ENCODE measurements around the gene HEY2. TPM values are rescaled to one million over a fixed set of nuclear protein-coding genes. Genes with fewer than 3 reads are reported as not detected.

The HEY2 gene
- total RNA-seq, 1 donor from 2014 or later, result 2.1 TPM

- peaks cover 4% of the 10 kb centered on the region for H3K4me1 Mint-ChIP-seq (ENCODE audit: low read depth, unreplicated experiment)
- no peak for TF ChIP-seq CTCF (IDR thresholded peaks at IDR 0.05; ENCODE audit: partially characterized antibody, unreplicated experiment)
Observed at GRCh38 chr6:125807293-125807692, 57.9 kb downstream of the HEY2 start.

GRCh38 chr6:125808060-125808459 is 58.6 kb downstream of the HEY2 start:
- no peak for TF ChIP-seq CTCF (IDR thresholded peaks at IDR 0.05; ENCODE audit: partially characterized antibody, unreplicated experiment)
- no peak overlapping the region for H3K27ac Mint-ChIP-seq (ENCODE audit: unreplicated experiment)
- H3K27me3 Mint-ChIP-seq (ENCODE audit: unreplicated experiment), result no peaks in the 10 kb centered on the region
- no peaks in the 10 kb centered on the region for H3K9me3 Mint-ChIP-seq (ENCODE audit: unreplicated experiment)
- DNase-seq, result no peak
- no peak overlapping the region for H3K4me3 Mint-ChIP-seq (ENCODE audit: unreplicated experiment)
- no peaks in the 10 kb centered on the region for H3K36me3 Mint-ChIP-seq (ENCODE audit: unreplicated experiment)
- H3K4me1 Mint-ChIP-seq (ENCODE audit: low read depth, unreplicated experiment), result peaks cover 10% of the 10 kb centered on the region

More at GRCh38 chr6:125807293-125807692, 57.9 kb downstream of the HEY2 start:
- no peak for DNase-seq
- Mint-ChIP-seq H3K36me3 (ENCODE audit: unreplicated experiment) (no peaks in the 10 kb centered on the region), H3K9me3 (ENCODE audit: unreplicated experiment) (no peaks in the 10 kb centered on the region), H3K27ac (ENCODE audit: unreplicated experiment) (no peak overlapping the region), H3K4me3 (ENCODE audit: unreplicated experiment) (no peak overlapping the region), H3K27me3 (ENCODE audit: unreplicated experiment) (no peaks in the 10 kb centered on the region)

DNA sequence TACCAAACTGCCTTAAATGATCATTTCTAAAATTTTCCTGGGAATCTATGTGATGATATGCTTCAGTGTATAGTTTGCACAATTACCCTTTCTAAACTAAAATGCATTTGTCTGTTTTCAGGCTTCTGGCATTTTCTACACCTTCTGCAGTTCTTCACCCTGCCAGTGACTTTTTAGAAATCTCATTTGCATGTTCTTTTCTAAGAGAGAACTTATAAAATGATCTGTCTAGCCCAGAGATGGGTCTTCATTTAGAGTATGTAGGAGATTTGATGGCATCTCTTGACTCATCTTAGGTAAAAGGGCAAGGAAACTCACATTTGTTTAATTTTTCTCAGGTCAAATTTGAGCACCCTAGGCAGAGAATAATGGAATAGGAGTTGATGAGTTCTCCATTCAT is 59.2 kb downstream of the HEY2 start:
- no peak overlapping the region for H3K27ac Mint-ChIP-seq (ENCODE audit: unreplicated experiment)
- H3K36me3 Mint-ChIP-seq (ENCODE audit: unreplicated experiment), result no peaks in the 10 kb centered on the region
- no peaks in the 10 kb centered on the region for H3K9me3 Mint-ChIP-seq (ENCODE audit: unreplicated experiment)
- no peak for DNase-seq
- no peak overlapping the region for H3K4me3 Mint-ChIP-seq (ENCODE audit: unreplicated experiment)
- no peaks in the 10 kb centered on the region for H3K27me3 Mint-ChIP-seq (ENCODE audit: unreplicated experiment)
- peaks cover 11% of the 10 kb centered on the region for H3K4me1 Mint-ChIP-seq (ENCODE audit: low read depth, unreplicated experiment)
- no peak for TF ChIP-seq CTCF (IDR thresholded peaks at IDR 0.05; ENCODE audit: partially characterized antibody, unreplicated experiment)

DNA sequence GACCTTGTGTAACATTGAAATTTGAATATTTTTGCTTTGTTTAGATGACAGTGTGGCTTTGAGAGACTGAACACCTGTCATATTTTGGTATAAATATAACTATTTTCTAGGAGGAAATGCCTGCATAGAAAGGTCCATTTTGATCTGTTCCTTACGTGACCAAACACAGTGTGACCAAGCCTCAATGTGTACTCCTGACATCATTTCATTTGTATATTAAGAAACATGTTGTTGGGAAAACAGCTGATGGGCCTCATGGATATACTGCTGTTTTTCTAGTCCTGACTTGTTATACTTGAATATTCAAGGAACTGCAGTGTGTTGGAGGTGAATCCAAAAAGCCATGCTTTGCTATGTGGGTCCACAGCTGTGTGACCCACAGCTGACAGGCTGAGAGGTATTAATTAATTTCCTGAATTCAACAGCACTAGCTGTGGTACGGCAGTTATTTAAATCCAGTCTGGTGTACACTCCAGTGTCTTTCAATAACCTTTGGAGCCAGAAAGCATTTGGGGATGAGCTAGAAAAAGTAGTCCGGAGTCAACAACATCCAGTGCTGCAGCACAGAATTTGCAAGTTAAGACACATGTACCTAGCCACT is 60.2 kb downstream of the HEY2 start:
- Mint-ChIP-seq H3K4me1 (ENCODE audit: low read depth, unreplicated experiment) (peaks cover 11% of the 10 kb centered on the region), H3K36me3 (ENCODE audit: unreplicated experiment) (no peaks in the 10 kb centered on the region), H3K27ac (ENCODE audit: unreplicated experiment) (no peak overlapping the region), H3K4me3 (ENCODE audit: unreplicated experiment) (no peak overlapping the region), H3K27me3 (ENCODE audit: unreplicated experiment) (no peaks in the 10 kb centered on the region), H3K9me3 (ENCODE audit: unreplicated experiment) (no peaks in the 10 kb centered on the region)
- no peak for DNase-seq
- no peak for TF ChIP-seq CTCF (IDR thresholded peaks at IDR 0.05; ENCODE audit: partially characterized antibody, unreplicated experiment)

DNA sequence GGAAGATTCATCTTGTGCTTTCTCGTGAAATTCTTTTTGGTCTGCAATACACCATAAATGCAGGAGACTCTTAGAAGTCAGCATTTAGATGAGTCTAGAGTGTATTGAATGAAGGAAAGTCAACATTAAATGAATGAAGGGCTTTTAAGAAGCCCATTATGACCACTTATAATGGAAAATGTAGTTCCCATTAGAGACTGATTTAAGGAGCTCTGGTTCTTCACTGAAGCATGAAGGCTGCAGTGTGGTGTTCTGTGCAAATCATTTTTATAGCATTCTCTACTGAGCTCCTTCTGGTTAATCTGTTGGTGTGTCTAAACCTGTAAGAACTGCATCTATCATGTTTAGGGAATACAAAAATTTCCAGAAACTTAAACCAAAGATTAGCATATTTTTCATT is 61.0 kb downstream of the HEY2 start:
- no peaks in the 10 kb centered on the region for H3K9me3 Mint-ChIP-seq (ENCODE audit: unreplicated experiment)
- H3K4me1 Mint-ChIP-seq (ENCODE audit: low read depth, unreplicated experiment), result peaks cover 11% of the 10 kb centered on the region
- DNase-seq, result no peak
- no peak overlapping the region for H3K4me3 Mint-ChIP-seq (ENCODE audit: unreplicated experiment)
- H3K27me3 Mint-ChIP-seq (ENCODE audit: unreplicated experiment), result no peaks in the 10 kb centered on the region
- H3K27ac Mint-ChIP-seq (ENCODE audit: unreplicated experiment), result no peak overlapping the region
- H3K36me3 Mint-ChIP-seq (ENCODE audit: unreplicated experiment), result no peaks in the 10 kb centered on the region
- TF ChIP-seq CTCF (IDR thresholded peaks at IDR 0.05; ENCODE audit: partially characterized antibody, unreplicated experiment), result no peak

Other genes starting within 250 kb of the HEY2 start
- 23.5 TPM for gene NCOA7, start 41.3 kb downstream of the HEY2 start, total RNA-seq (ENCODE audit: unreplicated experiment)
- gene HINT3, start 207.1 kb downstream of the HEY2 start, total RNA-seq (ENCODE audit: unreplicated experiment), result 18.2 TPM
- gene TRMT11, start 236.9 kb downstream of the HEY2 start, total RNA-seq (ENCODE audit: unreplicated experiment), result 27.7 TPM